H1 (cell line): ENCODE results near the gene TEX11. TPM values are rescaled to one million over a fixed set of nuclear protein-coding genes. Genes with fewer than 3 reads are reported as not detected.
"Not testable (repeated sequence)": the region's sequence is repeated elsewhere in the genome, so short reads cannot be mapped to it uniquely, and the experiment has no call there.

ENCODE experiments used
- CTCF ChIA-PET: fragments of 300-600 bp; sonication (Branson Sonifier 250); formaldehyde crosslinking; loops from one replicate; lab custom pipeline; 2021; ENCODE audit not compliant: partially characterized antibody; lab: Charles Lee
- POLR2A ChIA-PET: fragments of 300-600 bp; sonication (Branson Sonifier 250); formaldehyde crosslinking; loops from one replicate; lab custom pipeline; 2021; ENCODE audit warnings: inconsistent platforms; ENCODE audit not compliant: partially characterized antibody; lab: Charles Lee
- DNase-seq, 2 experiments: peaks; one replicate each; pipeline versions ENCODE4 v3.0.0 to v3.0.0-alpha.2; 2010 to 2022; ENCODE audit warnings: low spot score in 2 of 2, low read depth in 1 of 2, mixed read lengths in 1 of 2
- FAIRE-seq: peaks from 2 replicates; lab custom pipeline; 2011; peaks lifted over from hg19 to GRCh38; lab: Jason Lieb, UNC
- H2AFZ ChIP-seq: 2 replicates; pipeline ENCODE4 v1.8.1; 2012; ENCODE audit warnings: low read length, inconsistent platforms
- H2AK5ac ChIP-seq: 2 replicates; pipeline ENCODE4 v1.6.1; 2013; ENCODE audit warnings: low read depth, low read length
- H2BK120ac ChIP-seq: replicated peaks from 2 replicates; pipeline ENCODE3; 2013; ENCODE audit warnings: low read depth, low read length, inconsistent platforms
- H2BK12ac ChIP-seq: 2 replicates; pipeline ENCODE4 v1.6.1; 2013; ENCODE audit warnings: low read depth, low read length
- H2BK15ac ChIP-seq: 2 replicates; pipeline ENCODE4 v1.6.1; 2013; ENCODE audit warnings: low read length
- H2BK20ac ChIP-seq: 2 replicates; pipeline ENCODE4 v1.6.1; 2013; ENCODE audit warnings: low read length
- H2BK5ac ChIP-seq: 2 replicates; pipeline ENCODE4 v1.6.1; 2013; ENCODE audit warnings: low read depth, low read length
- H3K14ac ChIP-seq: 2 replicates; pipeline ENCODE4 v1.6.1; 2013; ENCODE audit warnings: inconsistent platforms; ENCODE audit not compliant: insufficient read length
- H3K18ac ChIP-seq: 2 replicates; pipeline ENCODE4 v1.6.1; 2013; ENCODE audit warnings: low read length; ENCODE audit errors: extremely low read depth
- H3K23ac ChIP-seq: 2 replicates; pipeline ENCODE4 v1.6.1; 2013; ENCODE audit warnings: inconsistent platforms; ENCODE audit not compliant: insufficient read length
- H3K23me2 ChIP-seq: 2 replicates; pipeline ENCODE4 v1.6.1; 2013; ENCODE audit warnings: low read depth, low read length
- H3K27ac ChIP-seq: 2 replicates; pipeline ENCODE4 v1.6.1; 2011; ENCODE audit warnings: low read depth, low read length, inconsistent platforms
- H3K27me3 ChIP-seq, 4 experiments: replicated peaks in 1 of 4; 1 replicate in 1 of 4; 2 replicates in 3 of 4; pipeline versions ENCODE4 v1.6.1 to v1.8.1; 2011 to 2013; ENCODE audit warnings: low read length in 3 of 4, mild to moderate bottlenecking in 3 of 4, inconsistent platforms in 2 of 4, mixed read lengths in 2 of 4, moderate library complexity in 1 of 4; ENCODE audit not compliant: control insufficient read depth in 3 of 4, insufficient read depth in 3 of 4; ENCODE audit errors: extremely low read depth in 1 of 4
- H3K36me3 ChIP-seq, 4 experiments: 2 replicates each; pipeline versions ENCODE4 v1.6.1 to v1.8.1; 2011 to 2013; ENCODE audit warnings: mild to moderate bottlenecking in 4 of 4, low read length in 3 of 4, moderate library complexity in 2 of 4, control low read depth in 1 of 4, inconsistent platforms in 1 of 4; ENCODE audit not compliant: insufficient read depth in 4 of 4, control insufficient read depth in 2 of 4
- H3K4ac ChIP-seq: replicated peaks from 2 replicates; pipeline ENCODE3; 2013; ENCODE audit warnings: low read length, low read depth, mixed read lengths, inconsistent platforms; ENCODE audit not compliant: insufficient read length
- H3K4me1 ChIP-seq, 4 experiments: replicated peaks in 1 of 4; 1 replicate in 1 of 4; 2 replicates in 3 of 4; pipeline versions ENCODE4 v1.6.1 to v1.8.1; 2011 to 2013; ENCODE audit warnings: low read length in 3 of 4, inconsistent platforms in 2 of 4, mixed read lengths in 1 of 4; ENCODE audit not compliant: insufficient read depth in 4 of 4, control insufficient read depth in 3 of 4
- H3K4me2 ChIP-seq, 2 experiments: 2 replicates each; pipeline versions ENCODE4 v1.6.1 to v1.8.1; 2011 to 2013; ENCODE audit warnings: low read depth in 2 of 2, low read length in 2 of 2, control low read depth in 1 of 2, inconsistent platforms in 1 of 2, mild to moderate bottlenecking in 1 of 2; ENCODE audit not compliant: insufficient read depth in 1 of 2
- H3K4me3 ChIP-seq, 4 experiments: fragments of 200-600, 300-600 bp in 1 of 4; sonication (generic), shearing (Covaris generic), sonication (Bioruptor Twin) in 1 of 4; 2 replicates each; pipeline versions ENCODE4 v1.5.1 to v1.8.1; 2011 to 2016; ENCODE audit warnings: low read length in 4 of 4, low read depth in 3 of 4, control low read depth in 2 of 4, inconsistent platforms in 2 of 4, mild to moderate bottlenecking in 2 of 4, mixed read lengths in 1 of 4, moderate library complexity in 1 of 4; ENCODE audit not compliant: insufficient read depth in 2 of 4; ENCODE audit errors: extremely low read depth in 1 of 4
- H3K56ac ChIP-seq: replicated peaks from 2 replicates; pipeline ENCODE3; 2013; ENCODE audit warnings: low read depth, mild to moderate bottlenecking, mixed read lengths, low read length, inconsistent platforms; ENCODE audit not compliant: insufficient read length
- H3K79me1 ChIP-seq: 2 replicates; pipeline ENCODE4 v1.6.1; 2013; ENCODE audit warnings: low read depth, low read length, control low read depth
- H3K79me2 ChIP-seq, 2 experiments: 2 replicates each; pipeline versions ENCODE4 v1.6.1 to v1.8.1; 2012 to 2013; ENCODE audit warnings: low read length in 2 of 2, mild to moderate bottlenecking in 2 of 2, inconsistent platforms in 1 of 2; ENCODE audit not compliant: insufficient read depth in 2 of 2, control insufficient read depth in 1 of 2
- H3K9ac ChIP-seq, 4 experiments: replicated peaks in 1 of 4; 1 replicate in 1 of 4; 2 replicates in 3 of 4; pipeline versions ENCODE4 v1.6.1 to v1.8.1; 2011 to 2013; ENCODE audit warnings: low read depth in 3 of 4, low read length in 3 of 4, control low read depth in 2 of 4, mild to moderate bottlenecking in 2 of 4, moderate library complexity in 2 of 4, inconsistent platforms in 1 of 4; ENCODE audit errors: extremely low read depth in 1 of 4
- H3K9me3 ChIP-seq, 2 experiments: 2 replicates each; pipeline versions ENCODE4 v1.6.1 to v1.8.1; 2012 to 2013; ENCODE audit warnings: mild to moderate bottlenecking in 2 of 2, moderate library complexity in 2 of 2, control low read depth in 1 of 2, inconsistent platforms in 1 of 2, low read depth in 1 of 2, low read length in 1 of 2, mixed read lengths in 1 of 2; ENCODE audit not compliant: insufficient read depth in 2 of 2
- H4K20me1 ChIP-seq, 2 experiments: replicated peaks in 1 of 2; 2 replicates each; pipeline versions ENCODE3 to v1.8.1; 2011 to 2013; ENCODE audit warnings: inconsistent platforms in 2 of 2, low read length in 2 of 2, mild to moderate bottlenecking in 1 of 2; ENCODE audit not compliant: insufficient read depth in 2 of 2, control insufficient read depth in 1 of 2
- H4K5ac ChIP-seq: 2 replicates; pipeline ENCODE4 v1.6.1; 2013; ENCODE audit warnings: low read length, low read depth, mixed read lengths, inconsistent platforms; ENCODE audit not compliant: insufficient read length
- H4K8ac ChIP-seq: 2 replicates; pipeline ENCODE4 v1.8.0; 2013; ENCODE audit warnings: mild to moderate bottlenecking, moderate library complexity, low read length, inconsistent platforms; ENCODE audit not compliant: insufficient read depth; ENCODE audit errors: extremely low read depth
- H4K91ac ChIP-seq: replicated peaks from 2 replicates; pipeline ENCODE3; 2013; ENCODE audit warnings: low read length, mixed read lengths, inconsistent platforms; ENCODE audit not compliant: insufficient read length
- WGBS, 2 experiments: shearing (Covaris generic) in 1 of 2; methylation state at CpG; one replicate each; pipeline versions ENCODE4 v1.1.6 to v1.1.7; 2013 to 2015; ENCODE audit warnings: low lambda C conversion rate in 2 of 2, mixed read lengths in 2 of 2, inconsistent platforms in 1 of 2, low coverage in 1 of 2, missing lambda C conversion rate in 1 of 2; ENCODE audit not compliant: insufficient replicate concordance in 2 of 2, insufficient coverage in 1 of 2, insufficient read length in 1 of 2; ENCODE audit errors: extremely low coverage in 1 of 2, missing lambda C conversion rate in 1 of 2; 5-methylcytosine and 5-hydroxymethylcytosine counted together
- polyA plus RNA-seq, 7 experiments: library from polyadenylated mRNA; depleted of rRNA in 3 of 7; stranded (reverse) in 5 of 7; unstranded in 2 of 7; fragments of >200 nt in 5 of 7; fragments of 200-250 nt in 2 of 7; gene quantifications; 1 replicate in 5 of 7; 2 replicates in 1 of 7; 4 replicates in 1 of 7; pipeline versions ENCODE4 v1.2.1 to v1.2.3, GENCODE V29; 2011 to 2013; ENCODE audit warnings: missing spikeins in 2 of 7, mixed read lengths in 2 of 7
- total RNA-seq: library from RNA; stranded (reverse); fragmentation: NEBNext Ultra II Directional; extraction: Animal tissue kit (Norgen Biotek cat#: 25700); gene quantifications from 2 replicates; pipeline ENCODE4 v1.2.1, GENCODE V29; 2021

TEX11 gene
- total and polyA plus RNA-seq, 2 of the 8 experiments (the other 6 are each of a cell fraction or from before 2014, with no cell fraction given), result 0.11 to 0.74 TPM

DNA sequence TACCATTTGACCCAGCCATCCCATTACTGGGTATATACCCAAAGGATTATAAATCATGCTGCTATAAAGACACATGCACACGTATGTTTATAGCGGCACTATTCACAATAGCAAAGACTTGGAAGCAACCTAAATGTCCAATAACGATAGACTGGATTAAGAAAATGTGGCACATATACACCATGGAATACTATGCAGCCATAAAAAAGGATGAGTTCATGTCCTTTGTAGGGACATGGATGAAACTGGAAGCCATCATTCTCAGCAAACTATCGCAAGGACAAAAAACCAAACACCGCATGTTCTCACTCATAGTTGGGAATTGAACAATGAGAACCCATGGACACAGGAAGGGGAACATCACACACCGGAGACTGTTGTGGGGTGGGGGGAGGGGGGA is 64.4 kb downstream of the TEX11 start:
- H2BK12ac ChIP-seq, H2BK120ac ChIP-seq, POLR2A ChIA-PET, DNase-seq, H4K8ac ChIP-seq, H3K4me1 ChIP-seq, H3K79me2 ChIP-seq, H3K36me3 ChIP-seq, H3K27ac ChIP-seq, H2BK20ac ChIP-seq, H3K23ac ChIP-seq, H3K27me3 ChIP-seq, H2AK5ac ChIP-seq, CTCF ChIA-PET, H3K9me3 ChIP-seq, H3K23me2 ChIP-seq, H3K4me2 ChIP-seq, H3K4me3 ChIP-seq, H2BK15ac ChIP-seq, H3K14ac ChIP-seq, FAIRE-seq, H3K56ac ChIP-seq, H3K18ac ChIP-seq, H3K4ac ChIP-seq, H4K5ac ChIP-seq, H2AFZ ChIP-seq, H3K9ac ChIP-seq, H4K20me1 ChIP-seq, H3K79me1 ChIP-seq, H2BK5ac ChIP-seq, H4K91ac ChIP-seq: not testable (repeated sequence)
- WGBS, 2 experiments, result 96% methylated on average over 5 of the region's 6 CpGs; no CpG with 5 or more reads in 1 of the 2 experiments

DNA sequence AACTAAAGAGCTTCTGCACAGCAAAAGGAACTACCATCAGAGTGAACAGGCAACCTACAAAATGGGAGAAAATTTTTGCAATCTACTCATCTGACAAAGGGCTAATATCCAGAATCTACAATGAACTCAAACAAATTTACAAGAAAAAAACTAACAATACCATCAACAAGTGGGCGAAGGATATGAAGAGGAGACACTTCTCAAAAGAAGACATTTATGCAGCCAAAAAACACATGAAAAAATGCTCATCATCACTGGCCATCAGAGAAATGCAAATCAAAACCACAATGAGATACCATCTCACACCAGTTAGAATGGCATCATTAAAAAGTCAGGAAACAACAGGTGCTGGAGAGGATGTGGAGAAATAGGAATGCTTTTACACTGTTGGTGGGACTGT is 64.9 kb downstream of the TEX11 start:
- DNase-seq, H3K79me1 ChIP-seq, H3K36me3 ChIP-seq, H4K5ac ChIP-seq, H2BK20ac ChIP-seq, H3K23ac ChIP-seq, H3K56ac ChIP-seq, H3K18ac ChIP-seq, H3K27ac ChIP-seq, H3K4me2 ChIP-seq, POLR2A ChIA-PET, H3K23me2 ChIP-seq, H2BK15ac ChIP-seq, H3K4me3 ChIP-seq, CTCF ChIA-PET, H2BK12ac ChIP-seq, H3K14ac ChIP-seq, H2AFZ ChIP-seq, H3K4ac ChIP-seq, H3K79me2 ChIP-seq, H4K8ac ChIP-seq, H3K4me1 ChIP-seq, H3K27me3 ChIP-seq, H2BK120ac ChIP-seq, H4K91ac ChIP-seq, H2BK5ac ChIP-seq, H4K20me1 ChIP-seq, H2AK5ac ChIP-seq, FAIRE-seq, H3K9ac ChIP-seq, H3K9me3 ChIP-seq: not testable (repeated sequence)
- WGBS, 2 experiments, result 0% methylated on average over 1 of the region's 1 CpG; no CpG with 5 or more reads in 1 of the 2 experiments
